Kidney epithelial cell (primary cell): ENCODE data around the gene LBHD2. TPM values are rescaled to one million over a fixed set of nuclear protein-coding genes. Genes with fewer than 3 reads are reported as not detected.
"Not testable (repeated sequence)": the region's sequence is repeated elsewhere in the genome, so short reads cannot be mapped to it uniquely, and the experiment has no call there.

Source experiments
- DNase-seq: peaks from one replicate; pipeline ENCODE4 v3.0.0-alpha.2; 2010; ENCODE audit warnings: low read depth
- H3K27me3 ChIP-seq: 2 replicates; pipeline ENCODE4 v1.6.0; 2011; ENCODE audit warnings: low read length; ENCODE audit not compliant: control insufficient read depth, insufficient read depth
- H3K36me3 ChIP-seq: 2 replicates; pipeline ENCODE4 v1.5.1; 2011; ENCODE audit warnings: low read length; ENCODE audit not compliant: control insufficient read depth, insufficient read depth
- H3K4me3 ChIP-seq: 2 replicates; pipeline ENCODE4 v1.5.1; 2011; ENCODE audit warnings: low read depth, mild to moderate bottlenecking, control low read depth, low read length
- CTCF ChIP-seq: IDR thresholded peaks from 2 replicates; pipeline ENCODE4 v1.5.1; 2011; ENCODE audit warnings: mild to moderate bottlenecking, moderate library complexity, low read length, control low read depth, inconsistent platforms; ENCODE audit not compliant: insufficient read depth, poor library complexity, severe bottlenecking
- total RNA-seq: library from RNA; depleted of rRNA; stranded (reverse); fragments of >200 nt; gene quantifications from 2 replicates; pipeline ENCODE4 v1.2.3, GENCODE V29; 2015

LBHD2 gene
- total RNA-seq, 1 donor from 2014 or later = not detected

GRCh38 chr14:103113303-103113702, 29.3 kb downstream of the LBHD2 start:
- TF ChIP-seq CTCF = no peak
- Histone ChIP-seq H3K27me3 (no peaks in the 10 kb centered on the region), H3K4me3 (no peak overlapping the region), H3K36me3 (no peaks in the 10 kb centered on the region)
- no peak for DNase-seq

DNA sequence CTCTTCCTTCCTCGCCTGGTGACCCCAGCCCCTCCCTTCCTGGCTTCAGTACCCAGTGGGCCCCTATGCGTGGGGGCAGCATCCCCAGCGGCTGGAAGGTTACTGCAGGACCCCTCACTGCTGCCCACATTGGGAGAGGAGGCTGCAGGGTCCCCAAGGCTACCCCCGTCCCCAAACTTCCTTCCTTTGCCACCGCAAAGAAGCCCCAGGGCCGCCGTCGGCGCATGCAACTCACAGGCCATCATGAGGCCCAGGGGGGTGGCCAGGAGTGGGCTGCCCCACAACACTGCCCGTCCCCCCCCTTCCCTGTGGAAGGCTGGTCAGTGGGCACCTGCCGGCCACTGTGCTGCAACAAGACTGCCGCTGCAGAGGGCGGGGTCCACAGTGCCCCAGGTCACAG, 29.8 kb downstream of the LBHD2 start:
- DNase-seq = no peak
- Histone ChIP-seq H3K4me3 (no peak overlapping the region), H3K27me3 (no peaks in the 10 kb centered on the region), H3K36me3 (no peaks in the 10 kb centered on the region)
- TF ChIP-seq CTCF = no peak

- not testable (repeated sequence) for H3K4me3 ChIP-seq, H3K27me3 ChIP-seq, DNase-seq, H3K36me3 ChIP-seq
Observed at GRCh38 chr14:103115086-103115679, 31.2 kb downstream of the LBHD2 start.

DNA sequence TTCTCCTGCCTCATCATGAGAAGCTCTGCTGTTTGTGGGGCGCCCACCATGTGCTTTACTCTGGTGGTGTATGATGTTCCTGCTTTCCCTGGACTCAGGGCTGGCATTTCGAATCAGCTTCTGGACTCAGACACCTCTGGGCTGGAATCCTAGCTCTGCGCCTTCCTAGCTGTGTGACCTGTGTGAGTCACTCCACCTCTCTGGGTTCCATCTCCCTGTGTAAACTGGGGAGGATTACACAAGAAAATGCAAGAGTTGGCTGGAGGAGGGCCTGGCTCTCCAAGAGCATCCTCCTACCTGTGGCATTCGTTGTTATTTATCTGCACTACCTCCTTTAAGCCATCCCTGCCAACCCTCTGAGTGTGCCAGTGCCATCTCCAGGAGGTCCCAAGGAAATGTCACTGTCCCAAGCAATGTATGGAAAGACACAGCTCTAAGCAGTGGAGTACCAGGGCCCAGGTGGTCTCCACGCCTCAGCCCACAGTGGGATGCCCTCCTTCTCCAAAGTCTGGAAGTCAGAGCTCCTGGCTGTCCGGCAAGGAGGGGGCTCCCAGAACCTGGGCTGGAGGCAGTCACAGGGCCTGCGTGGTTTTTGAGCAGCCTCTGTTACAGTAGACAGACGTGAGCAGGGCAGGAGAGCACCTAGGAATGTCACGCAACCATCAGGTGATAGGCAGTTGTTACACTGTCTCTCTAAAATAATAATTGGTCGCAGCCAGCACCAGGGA, 32.0 kb downstream of the LBHD2 start:
- Histone ChIP-seq H3K36me3 (no peaks in the 10 kb centered on the region), H3K4me3 (no peak overlapping the region), H3K27me3 (no peaks in the 10 kb centered on the region)
- no peak for DNase-seq
- TF ChIP-seq CTCF = no peak

DNA sequence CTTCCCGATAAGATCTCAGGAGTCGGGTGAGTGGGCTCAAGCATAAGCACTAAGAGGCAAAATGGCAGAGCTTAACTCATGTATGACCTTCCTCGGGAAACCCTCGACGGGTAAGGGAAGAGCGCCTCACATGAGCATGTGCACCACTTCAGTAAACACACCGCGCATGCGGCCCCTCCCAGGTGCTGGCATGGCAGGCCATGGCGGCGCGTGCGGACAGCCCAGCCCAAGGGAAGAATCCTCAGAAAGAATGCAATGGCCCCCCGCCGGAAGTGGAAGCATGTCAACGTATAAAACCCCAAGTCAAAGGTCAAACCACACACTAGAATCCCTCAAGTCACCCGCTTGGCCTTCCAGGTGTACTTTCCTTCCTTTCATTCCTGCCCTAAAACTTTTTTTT, 32.6 kb downstream of the LBHD2 start:
- no peaks in the 10 kb centered on the region for H3K27me3 ChIP-seq
- TF ChIP-seq CTCF = no peak
- H3K4me3 ChIP-seq = no peak overlapping the region
- no peak for DNase-seq
- no peaks in the 10 kb centered on the region for H3K36me3 ChIP-seq

DNA sequence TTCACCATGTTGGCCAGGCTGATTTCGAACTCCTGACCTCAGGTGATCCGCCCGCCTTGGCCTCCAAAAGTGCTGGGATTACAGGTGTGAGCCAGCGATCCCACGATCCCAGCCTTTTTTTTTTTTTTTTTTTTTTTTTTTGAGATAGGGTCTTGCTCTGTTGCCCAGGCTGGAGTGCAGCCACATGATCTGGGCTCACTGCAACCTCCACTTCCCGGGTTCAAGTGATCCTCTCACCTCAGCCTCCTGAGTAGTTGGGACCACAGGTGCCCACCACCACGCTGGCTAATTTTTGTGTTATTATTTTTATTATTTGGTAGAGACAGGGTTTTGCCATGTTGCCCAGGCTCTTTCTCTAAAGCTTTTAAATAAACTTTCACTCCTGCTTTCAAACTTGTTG, 33.5 kb downstream of the LBHD2 start:
- not testable (repeated sequence) for H3K4me3 ChIP-seq, DNase-seq, H3K36me3 ChIP-seq, H3K27me3 ChIP-seq
